ENCODE measurements around the gene ZNF593OS.

- no peak for TF ChIP-seq POLR2A (IDR thresholded peaks at IDR 0.05; ENCODE audit: low read depth, low read length)
- TF ChIP-seq CTCF (IDR thresholded peaks at IDR 0.05; ENCODE audit: extremely low read depth in 1 of 2, insufficient read depth in 1 of 2, low read depth in 1 of 2, low read length in 2 of 2): no peak
- TF ChIP-seq EZH2 (IDR thresholded peaks at IDR 0.05; ENCODE audit: borderline replicate concordance, low read depth, low read length, severe bottlenecking): no peak
- TF ChIP-seq POLR2AphosphoS5 (IDR thresholded peaks at IDR 0.05; ENCODE audit: insufficient read depth, low read depth, low read length): no peak
- TF ChIP-seq FOS (IDR thresholded peaks at IDR 0.05; ENCODE audit: borderline replicate concordance, insufficient read depth, low read length): no peak
Observed at GRCh38 chr1:26160527-26161414, 10.9 kb downstream of the ZNF593OS start.

Measured in endothelial cell of umbilical vein (primary cell).